NCI-H82 treated with DMSO at 0.1 percent for 48 hours (cell line): ENCODE data around the gene PRSS22.

Experiments used
- DNase-seq: peaks from one replicate; lab custom pipeline; 2025; ENCODE audit not compliant: unreplicated experiment; lab: John Stamatoyannopoulos, UW

Gene PRSS22

DNA sequence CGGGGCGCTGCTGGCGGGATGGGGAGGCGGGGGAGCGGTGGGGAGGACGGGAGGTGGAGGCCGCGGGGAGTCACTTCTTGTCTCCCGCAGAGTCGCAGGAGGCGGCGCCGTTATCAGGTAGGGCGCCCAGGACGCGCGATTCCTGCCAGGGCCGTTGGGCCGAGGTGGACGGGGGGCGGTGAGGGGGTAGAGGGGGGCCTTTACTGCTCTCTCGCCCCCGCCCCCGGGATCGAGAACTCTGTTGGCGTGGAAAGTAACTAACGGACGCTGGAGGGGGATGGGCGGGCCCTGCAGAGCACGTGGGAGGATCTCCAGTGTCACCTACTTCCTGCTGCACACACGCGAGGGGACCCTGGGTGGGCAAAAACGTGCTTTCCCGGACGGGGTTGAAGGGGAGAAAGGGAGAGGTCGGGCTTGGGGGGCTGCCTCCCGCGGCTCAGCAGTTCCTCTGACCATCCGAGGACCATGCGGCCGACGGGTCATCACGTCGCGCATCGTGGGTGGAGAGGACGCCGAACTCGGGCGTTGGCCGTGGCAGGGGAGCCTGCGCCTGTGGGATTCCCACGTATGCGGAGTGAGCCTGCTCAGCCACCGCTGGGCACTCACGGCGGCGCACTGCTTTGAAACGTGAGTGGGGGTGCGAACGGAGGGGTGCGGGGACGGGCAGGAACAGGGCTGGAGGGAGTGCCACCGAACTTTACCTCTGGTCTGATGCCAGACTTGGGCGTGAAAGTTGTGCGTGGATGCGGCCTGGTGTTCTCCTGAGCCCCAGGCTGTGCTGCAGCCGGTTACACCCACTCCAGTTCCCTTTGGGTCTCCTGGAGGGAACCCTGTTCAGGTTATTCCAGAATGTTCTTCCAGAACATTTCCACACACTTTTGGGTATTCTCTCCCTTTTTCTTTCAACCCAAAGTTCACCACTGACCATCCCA is 40.4 kb downstream of the PRSS22 start:
- no peak for DNase-seq

DNA sequence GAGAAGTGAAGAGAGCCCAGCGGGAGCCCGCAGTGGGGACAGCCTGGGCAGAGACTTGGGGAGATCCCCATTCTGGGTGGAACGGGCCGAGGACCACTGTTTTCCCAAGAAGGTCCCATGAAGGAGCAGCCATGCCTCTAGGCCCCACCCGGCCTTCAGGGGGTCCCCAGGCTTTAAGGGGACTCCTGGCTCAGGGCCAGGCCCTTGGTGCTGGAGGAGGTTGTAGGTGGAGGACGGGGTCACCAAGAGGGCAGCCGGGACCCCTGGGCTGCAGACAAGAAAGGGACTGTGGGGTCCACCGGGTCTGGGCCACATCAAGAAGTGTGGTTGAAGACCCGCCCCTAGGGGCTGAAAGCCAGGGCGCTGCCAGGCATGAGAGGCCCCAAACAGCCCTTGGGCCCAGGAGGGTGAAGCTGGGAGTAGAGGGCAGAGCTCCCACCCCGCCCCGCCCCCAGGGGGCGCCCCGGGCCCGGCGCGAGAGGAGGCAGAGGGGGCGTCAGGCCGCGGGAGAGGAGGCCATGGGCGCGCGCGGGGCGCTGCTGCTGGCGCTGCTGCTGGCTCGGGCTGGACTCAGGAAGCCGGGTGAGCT is 41.1 kb downstream of the PRSS22 start, which contains the start of gene PRSS21:
Gene PRSS21, plus strand, starts transcription at position 487 of the 589 bp plus-strand sequence. Its CDS starts 32 bp downstream, at position 519.
- DNase-seq, result no peak

- no peak for DNase-seq
Observed at GRCh38 chr16:2815299-2815771, 42.6 kb downstream of the PRSS22 start.

- no peak for DNase-seq
Observed at GRCh38 chr16:2814551-2815298, 43.2 kb downstream of the PRSS22 start.

DNA sequence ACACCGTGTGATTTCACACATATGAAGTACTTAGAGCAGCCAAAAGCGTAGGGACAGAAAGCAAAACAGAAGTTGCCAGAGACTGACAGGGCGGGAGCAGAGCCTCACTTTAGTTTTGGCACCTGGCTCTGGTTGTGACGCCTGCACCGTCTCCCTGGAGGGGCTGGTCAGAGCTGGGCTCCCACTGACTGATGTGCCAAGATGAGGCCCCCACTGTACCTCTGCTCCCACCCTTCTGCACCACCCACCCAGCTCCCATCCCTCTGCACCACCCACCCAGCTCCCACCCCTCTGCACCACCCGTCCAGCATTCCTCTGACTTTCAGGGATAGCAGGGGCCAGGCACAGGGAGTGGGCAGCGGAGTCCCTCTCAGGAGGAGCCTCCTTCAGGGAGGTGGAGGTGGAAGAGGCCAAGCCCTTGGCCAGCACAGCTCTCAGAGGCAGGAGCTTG is 44.2 kb downstream of the PRSS22 start:
- DNase-seq, result no peak

- DNase-seq, result peak; percentile 14
Observed at GRCh38 chr16:2811703-2812471, 46.1 kb downstream of the PRSS22 start.

DNA sequence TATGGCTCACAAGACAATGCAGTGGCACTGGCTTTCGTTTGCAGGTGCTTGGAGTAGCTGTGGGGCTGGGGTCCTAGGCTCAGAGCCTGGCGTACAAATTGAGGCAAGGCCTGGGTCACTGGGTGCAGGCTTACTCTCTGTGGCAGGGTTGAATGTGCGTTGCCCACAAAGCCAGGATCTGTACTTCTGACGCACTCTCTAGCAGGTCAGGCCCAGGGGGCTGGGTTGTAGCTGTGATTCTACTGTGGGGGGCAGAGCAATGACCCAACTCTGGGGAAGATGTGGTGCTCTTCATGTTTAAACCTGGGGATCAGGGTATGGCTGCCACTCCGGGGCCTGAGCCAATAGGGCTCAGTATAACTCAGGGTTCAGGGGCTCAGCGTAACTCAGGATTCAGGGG is 47.3 kb downstream of the PRSS22 start:
- no peak for DNase-seq

GRCh38 chr16:2809149-2809760 is 48.7 kb downstream of the PRSS22 start:
- DNase-seq, result no peak

GRCh38 chr16:2808181-2808580 is 49.8 kb downstream of the PRSS22 start:
- no peak for DNase-seq

DNA sequence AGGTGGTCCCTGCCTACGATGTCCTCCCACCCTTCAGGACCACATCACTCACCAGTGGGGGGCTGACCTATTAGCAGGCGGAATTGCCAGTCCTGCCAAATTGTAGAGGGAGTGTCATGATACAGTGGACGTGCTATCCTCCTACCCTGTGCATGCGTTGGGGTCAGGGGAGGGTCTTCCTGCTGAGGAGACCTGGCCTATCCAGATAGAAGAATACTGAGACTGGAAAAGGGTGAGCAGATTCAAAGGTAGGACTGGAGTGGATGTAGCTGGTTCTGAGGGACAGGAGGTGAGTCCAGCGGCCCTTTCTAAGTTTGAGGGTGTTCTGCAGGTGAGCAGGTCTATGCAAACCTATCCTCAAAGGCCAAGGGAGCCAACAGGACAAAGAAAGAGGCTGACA is 51.7 kb downstream of the PRSS22 start:
- no peak for DNase-seq

- DNase-seq, result no peak
Observed at GRCh38 chr16:2804728-2805127, 53.2 kb downstream of the PRSS22 start.

DNA sequence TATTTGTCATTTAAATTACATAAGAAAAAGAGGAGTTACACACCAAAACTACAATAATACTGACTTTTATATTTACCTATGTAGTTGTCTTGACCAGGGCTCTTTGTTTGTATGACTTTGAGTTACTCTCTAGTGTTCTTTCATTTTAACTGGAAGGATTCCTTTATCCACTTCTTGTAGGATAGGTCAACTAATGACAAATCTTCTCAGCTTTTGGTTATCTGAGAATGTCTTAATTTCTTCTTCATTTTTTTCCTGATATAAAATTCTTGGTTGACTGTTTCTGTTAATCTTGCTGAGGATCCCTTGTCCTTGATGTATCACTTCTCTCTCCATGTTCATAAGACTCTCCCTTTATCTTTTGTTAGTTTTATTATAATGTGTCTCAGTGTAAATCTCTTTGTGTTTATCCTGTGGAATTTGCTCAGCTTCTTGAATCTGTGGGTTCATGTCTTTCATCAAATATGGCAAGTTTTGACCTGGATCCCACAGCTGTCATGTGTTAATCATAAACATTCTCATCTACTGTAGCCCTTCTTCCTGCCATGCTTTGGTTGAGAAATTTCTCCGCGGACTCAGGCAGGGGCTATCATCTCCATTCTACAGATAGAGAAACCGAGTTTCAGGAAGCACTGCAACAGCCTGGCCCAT is 54.3 kb downstream of the PRSS22 start:
- no peak for DNase-seq
